T-helper 1 cell treated with Interleukin-12 subunit alpha and Interleukin-12 subunit beta and Interleukin-4 antibody, amounts not matched to agents 30 μg/mL and 1 μg/mL, for 36 hours (primary cell): ENCODE data around the gene TMEM131L.
"Not testable (repeated sequence)": the region's sequence is repeated elsewhere in the genome, so short reads cannot be mapped to it uniquely, and the experiment has no call there.

Experiments used
- H3K27ac Mint-ChIP-seq: one replicate; pipeline ENCODE4 v1.8.0; 2021; ENCODE audit warnings: mild to moderate bottlenecking, mixed read lengths
- H3K27me3 Mint-ChIP-seq: one replicate; pipeline ENCODE4 v1.8.0; 2021; ENCODE audit warnings: low read depth, mixed read lengths
- H3K36me3 Mint-ChIP-seq: one replicate; pipeline ENCODE4 v1.8.0; 2021; ENCODE audit warnings: low read depth, mixed read lengths
- H3K4me1 Mint-ChIP-seq: one replicate; pipeline ENCODE4 v1.8.0; 2021; ENCODE audit warnings: low read depth, mixed read lengths
- H3K4me3 Mint-ChIP-seq: one replicate; pipeline ENCODE4 v1.8.0; 2021; ENCODE audit warnings: mild to moderate bottlenecking, moderate library complexity, mixed read lengths
- H3K9me3 Mint-ChIP-seq: one replicate; pipeline ENCODE4 v1.8.0; 2021; ENCODE audit warnings: mixed read lengths

The TMEM131L gene

GRCh38 chr4:153585026-153585425 lies 118.9 kb downstream of the TMEM131L start:
- no peaks in the 10 kb centered on the region for H3K27me3 Mint-ChIP-seq
- H3K27ac Mint-ChIP-seq, result no peak overlapping the region
- H3K36me3 Mint-ChIP-seq, result peaks cover 18% of the 10 kb centered on the region
- no peaks in the 10 kb centered on the region for H3K9me3 Mint-ChIP-seq
- no peak overlapping the region for H3K4me3 Mint-ChIP-seq
- peaks cover 3% of the 10 kb centered on the region for H3K4me1 Mint-ChIP-seq

GRCh38 chr4:153589703-153590595 lies 123.8 kb downstream of the TMEM131L start:
- Mint-ChIP-seq H3K27ac (no peak overlapping the region), H3K27me3 (no peaks in the 10 kb centered on the region), H3K36me3 (peaks cover 34% of the 10 kb centered on the region), H3K4me1 (peaks cover under 1% of the 10 kb centered on the region), H3K9me3 (no peaks in the 10 kb centered on the region), H3K4me3 (no peak overlapping the region)

- H3K4me1 Mint-ChIP-seq, result peaks cover 4% of the 10 kb centered on the region
- H3K27ac Mint-ChIP-seq, result no peak overlapping the region
- H3K4me3 Mint-ChIP-seq, result no peak overlapping the region
- H3K27me3 Mint-ChIP-seq, result no peaks in the 10 kb centered on the region
- no peaks in the 10 kb centered on the region for H3K9me3 Mint-ChIP-seq
- H3K36me3 Mint-ChIP-seq, result peaks cover 36% of the 10 kb centered on the region
Measured at GRCh38 chr4:153591441-153591840, 125.3 kb downstream of the TMEM131L start.

GRCh38 chr4:153592064-153592463 lies 125.9 kb downstream of the TMEM131L start:
- Mint-ChIP-seq H3K27ac (no peak overlapping the region), H3K9me3 (no peaks in the 10 kb centered on the region), H3K36me3 (peaks cover 34% of the 10 kb centered on the region), H3K27me3 (no peaks in the 10 kb centered on the region), H3K4me1 (peaks cover 4% of the 10 kb centered on the region), H3K4me3 (no peak overlapping the region)

GRCh38 chr4:153593161-153593560 lies 127.0 kb downstream of the TMEM131L start:
- peaks cover 4% of the 10 kb centered on the region for H3K4me1 Mint-ChIP-seq
- H3K27me3 Mint-ChIP-seq, result no peaks in the 10 kb centered on the region
- H3K27ac Mint-ChIP-seq, result no peak overlapping the region
- H3K4me3 Mint-ChIP-seq, result no peak overlapping the region
- no peaks in the 10 kb centered on the region for H3K9me3 Mint-ChIP-seq
- H3K36me3 Mint-ChIP-seq, result peaks cover 35% of the 10 kb centered on the region

GRCh38 chr4:153594210-153594609 lies 128.1 kb downstream of the TMEM131L start:
- Mint-ChIP-seq H3K4me3 (no peak overlapping the region), H3K36me3 (peaks cover 39% of the 10 kb centered on the region), H3K27me3 (no peaks in the 10 kb centered on the region), H3K9me3 (no peaks in the 10 kb centered on the region), H3K4me1 (peaks cover 7% of the 10 kb centered on the region), H3K27ac (no peak overlapping the region)

- no peak overlapping the region for H3K27ac Mint-ChIP-seq
Measured at GRCh38 chr4:153595894-153596601, 129.9 kb downstream of the TMEM131L start.

GRCh38 chr4:153602758-153603157 lies 136.6 kb downstream of the TMEM131L start:
- peaks cover 40% of the 10 kb centered on the region for H3K36me3 Mint-ChIP-seq
- peaks cover 6% of the 10 kb centered on the region for H3K4me1 Mint-ChIP-seq
- no peak overlapping the region for H3K4me3 Mint-ChIP-seq
- H3K27ac Mint-ChIP-seq, result no peak overlapping the region
- no peaks in the 10 kb centered on the region for H3K9me3 Mint-ChIP-seq
- no peaks in the 10 kb centered on the region for H3K27me3 Mint-ChIP-seq

More at GRCh38 chr4:153595894-153596601, 129.9 kb downstream of the TMEM131L start:
- Mint-ChIP-seq H3K4me1 (peaks cover 7% of the 10 kb centered on the region), H3K9me3 (no peaks in the 10 kb centered on the region), H3K4me3 (no peak overlapping the region), H3K36me3 (peaks cover 37% of the 10 kb centered on the region), H3K27me3 (no peaks in the 10 kb centered on the region)

- Mint-ChIP-seq H3K4me3 (no peak overlapping the region), H3K4me1 (peaks cover 6% of the 10 kb centered on the region), H3K9me3 (no peaks in the 10 kb centered on the region), H3K27me3 (no peaks in the 10 kb centered on the region), H3K36me3 (peaks cover 36% of the 10 kb centered on the region), H3K27ac (no peak overlapping the region)
Measured at GRCh38 chr4:153603258-153603657, 137.1 kb downstream of the TMEM131L start.

GRCh38 chr4:153603835-153604234 lies 137.7 kb downstream of the TMEM131L start:
- no peak overlapping the region for H3K27ac Mint-ChIP-seq
- H3K4me3 Mint-ChIP-seq, result no peak overlapping the region
- H3K9me3 Mint-ChIP-seq, result no peaks in the 10 kb centered on the region
- peaks cover 6% of the 10 kb centered on the region for H3K4me1 Mint-ChIP-seq
- no peaks in the 10 kb centered on the region for H3K27me3 Mint-ChIP-seq
- peaks cover 34% of the 10 kb centered on the region for H3K36me3 Mint-ChIP-seq

GRCh38 chr4:153609070-153609469 lies 142.9 kb downstream of the TMEM131L start:
- H3K27ac Mint-ChIP-seq, H3K27me3 Mint-ChIP-seq, H3K4me3 Mint-ChIP-seq, H3K4me1 Mint-ChIP-seq, H3K9me3 Mint-ChIP-seq: not testable (repeated sequence)
- peaks cover 29% of the 10 kb centered on the region for H3K36me3 Mint-ChIP-seq

GRCh38 chr4:153610623-153611376 lies 144.6 kb downstream of the TMEM131L start:
- H3K27me3 Mint-ChIP-seq, result no peaks in the 10 kb centered on the region
- H3K4me1 Mint-ChIP-seq, result peaks cover 10% of the 10 kb centered on the region
- H3K27ac Mint-ChIP-seq, result no peak overlapping the region
- H3K9me3 Mint-ChIP-seq, result no peaks in the 10 kb centered on the region
- H3K4me3 Mint-ChIP-seq, result no peak overlapping the region
- H3K36me3 Mint-ChIP-seq, result peaks cover 36% of the 10 kb centered on the region

- H3K9me3 Mint-ChIP-seq, result no peaks in the 10 kb centered on the region
- no peaks in the 10 kb centered on the region for H3K27me3 Mint-ChIP-seq
- peaks cover 16% of the 10 kb centered on the region for H3K4me1 Mint-ChIP-seq
- peaks cover 39% of the 10 kb centered on the region for H3K36me3 Mint-ChIP-seq
- no peak overlapping the region for H3K4me3 Mint-ChIP-seq
- H3K27ac Mint-ChIP-seq, result no peak overlapping the region
Measured at GRCh38 chr4:153611679-153612078, 145.5 kb downstream of the TMEM131L start.

GRCh38 chr4:153612878-153613277 lies 146.7 kb downstream of the TMEM131L start:
- Mint-ChIP-seq H3K4me1 (peaks cover 19% of the 10 kb centered on the region), H3K9me3 (no peaks in the 10 kb centered on the region), H3K4me3 (no peak overlapping the region), H3K27ac (no peak overlapping the region), H3K27me3 (no peaks in the 10 kb centered on the region), H3K36me3 (peaks cover 44% of the 10 kb centered on the region)
